IMR-90 (cell line): ENCODE data around the gene ZNF48. TPM values are rescaled to one million over a fixed set of nuclear protein-coding genes. Genes with fewer than 3 reads are reported as not detected.

Source experiments
- ATAC-seq: fragments of 200-7000 bp; cut with Tn5 transposase; 2 replicates; pipeline ENCODE4 v1.9.1; 2020; ENCODE audit warnings: low read depth, mild to moderate bottlenecking, moderate library complexity
- BruUV-seq: library from RNA; stranded (reverse); fragments of 400-500 nt; replicated peaks from 2 replicates; lab custom pipeline; 2021; lab: Mats Ljungman, UMichigan
- CTCF ChIA-PET: fragments of 300-600 bp; formaldehyde crosslinking; extraction: SDS; loops from one replicate; lab custom pipeline; 2021; ENCODE audit warnings: antibody characterized with exemption; lab: Yijun Ruan, JAX
- POLR2A ChIA-PET: fragments of 300-600 bp; sonication (Branson Sonifier 250); formaldehyde crosslinking; loops from one replicate; lab custom pipeline; 2022; ENCODE audit warnings: antibody characterized with exemption; ENCODE audit not compliant: unreplicated experiment; lab: Charles Lee
- DNase-seq: peaks from one replicate; pipeline ENCODE4 v3.0.0; 2013
- H2AFZ ChIP-seq: replicated peaks from 2 replicates; pipeline ENCODE3; 2013; ENCODE audit warnings: low read length, mild to moderate bottlenecking; ENCODE audit not compliant: poor library complexity
- H2AK5ac ChIP-seq: 2 replicates; pipeline ENCODE4 v1.6.1; 2013; ENCODE audit warnings: low read depth, low read length, inconsistent platforms
- H2AK9ac ChIP-seq: replicated peaks from 2 replicates; pipeline ENCODE3; 2013; ENCODE audit warnings: mild to moderate bottlenecking, low read depth, low read length, moderate library complexity; ENCODE audit not compliant: poor library complexity
- H2BK120ac ChIP-seq: 2 replicates; pipeline ENCODE4 v1.6.1; 2013; ENCODE audit warnings: low read depth, low read length, inconsistent platforms
- H2BK15ac ChIP-seq: 3 replicates; pipeline ENCODE4 v1.6.1; 2013; ENCODE audit warnings: low read depth, low read length, inconsistent platforms
- H2BK20ac ChIP-seq: 2 replicates; pipeline ENCODE4 v1.6.1; 2013; ENCODE audit warnings: low read depth, mild to moderate bottlenecking, inconsistent platforms, low read length, moderate library complexity
- H2BK5ac ChIP-seq: 2 replicates; pipeline ENCODE4 v1.6.1; 2013; ENCODE audit warnings: mild to moderate bottlenecking, low read depth, low read length, inconsistent platforms; ENCODE audit not compliant: poor library complexity, severe bottlenecking
- H3K14ac ChIP-seq: replicated peaks from 2 replicates; pipeline ENCODE4 v1.6.1; 2013; ENCODE audit warnings: low read depth, low read length, inconsistent platforms
- H3K18ac ChIP-seq: 2 replicates; pipeline ENCODE4 v1.6.1; 2013; ENCODE audit warnings: low read depth, low read length, control low read depth
- H3K23ac ChIP-seq: 2 replicates; pipeline ENCODE4 v1.6.1; 2013; ENCODE audit warnings: low read depth, low read length, inconsistent platforms
- H3K27ac ChIP-seq: 2 replicates; pipeline ENCODE4 v1.5.1; 2013; ENCODE audit warnings: mild to moderate bottlenecking, control low read depth, low read length; ENCODE audit not compliant: insufficient read depth
- H3K27me3 ChIP-seq: 2 replicates; pipeline ENCODE4 v1.6.1; 2013; ENCODE audit warnings: low read length; ENCODE audit not compliant: control insufficient read depth, insufficient read depth
- H3K36me3 ChIP-seq: 2 replicates; pipeline ENCODE4 v1.6.1; 2013; ENCODE audit warnings: low read length, mixed read lengths; ENCODE audit not compliant: control insufficient read depth, insufficient read depth
- H3K4ac ChIP-seq: 2 replicates; pipeline ENCODE4 v1.6.1; 2013; ENCODE audit warnings: low read depth, low read length, inconsistent platforms
- H3K4me1 ChIP-seq: 2 replicates; pipeline ENCODE4 v1.6.1; 2013; ENCODE audit warnings: low read length, mixed read lengths; ENCODE audit not compliant: control insufficient read depth, insufficient read depth
- H3K4me2 ChIP-seq: 2 replicates; pipeline ENCODE4 v1.6.1; 2013; ENCODE audit warnings: low read depth, mild to moderate bottlenecking, control low read depth, low read length, moderate library complexity
- H3K4me3 ChIP-seq: 2 replicates; pipeline ENCODE4 v1.5.1; 2013; ENCODE audit warnings: low read depth, mild to moderate bottlenecking, control low read depth, low read length, moderate library complexity; ENCODE audit not compliant: insufficient read depth
- H3K56ac ChIP-seq: 2 replicates; pipeline ENCODE4 v1.6.1; 2013; ENCODE audit warnings: low read length, inconsistent platforms; ENCODE audit not compliant: insufficient read depth; ENCODE audit errors: extremely low read depth
- H3K79me1 ChIP-seq, 2 experiments: 2 replicates each; pipeline ENCODE4 v1.6.1; 2013; ENCODE audit warnings: low read length in 2 of 2, inconsistent platforms in 1 of 2, low read depth in 1 of 2
- H3K9ac ChIP-seq: 2 replicates; pipeline ENCODE4 v1.6.1; 2013; ENCODE audit warnings: low read depth, low read length, control low read depth
- H3K9me1 ChIP-seq: 2 replicates; pipeline ENCODE4 v1.6.1; 2013; ENCODE audit warnings: low read length, inconsistent platforms; ENCODE audit not compliant: insufficient read depth
- H3K9me3 ChIP-seq: 2 replicates; pipeline ENCODE4 v1.6.1; 2013; ENCODE audit warnings: low read length; ENCODE audit not compliant: control insufficient read depth, insufficient read depth
- H4K20me1 ChIP-seq: 2 replicates; pipeline ENCODE4 v1.6.1; 2013; ENCODE audit warnings: low read length, inconsistent platforms; ENCODE audit not compliant: insufficient read depth
- H4K5ac ChIP-seq: 2 replicates; pipeline ENCODE4 v1.6.1; 2013; ENCODE audit warnings: mild to moderate bottlenecking, low read depth, low read length, control low read depth
- H4K8ac ChIP-seq, 2 experiments: 2 replicates each; pipeline ENCODE4 v1.6.1; 2013; ENCODE audit warnings: low read depth in 2 of 2, low read length in 2 of 2, control low read depth in 1 of 2, inconsistent platforms in 1 of 2
- H4K91ac ChIP-seq: 2 replicates; pipeline ENCODE4 v1.6.1; 2013; ENCODE audit warnings: low read depth, low read length, inconsistent platforms; ENCODE audit not compliant: insufficient read depth
- BHLHE40 ChIP-seq: fragments of 150-350 bp; IDR thresholded peaks from 2 replicates; pipeline ENCODE4 v1.6.1; 2016; ENCODE audit warnings: mild to moderate bottlenecking, low read depth, low read length
- CEBPB ChIP-seq: IDR thresholded peaks from 2 replicates; pipeline ENCODE4 v1.6.1; 2012; ENCODE audit warnings: low read depth, low read length, improper control_type of control experiment
- CHD1 ChIP-seq: IDR thresholded peaks from 2 replicates; pipeline ENCODE4 v1.6.1; 2012; ENCODE audit warnings: low read depth, low read length, improper control_type of control experiment
- FOS ChIP-seq: fragments of 150-350 bp; IDR thresholded peaks from 2 replicates; pipeline ENCODE4 v1.6.1; 2016; ENCODE audit warnings: low read depth, low read length
- MAFK ChIP-seq: IDR thresholded peaks from 2 replicates; pipeline ENCODE4 v1.6.1; 2012; ENCODE audit warnings: low read depth, low read length, improper control_type of control experiment
- MAZ ChIP-seq: IDR thresholded peaks from 2 replicates; pipeline ENCODE4 v1.6.1; 2012; ENCODE audit warnings: low read depth, mild to moderate bottlenecking, low read length, improper control_type of control experiment, moderate library complexity, borderline replicate concordance
- MXI1 ChIP-seq: IDR thresholded peaks from 2 replicates; pipeline ENCODE4 v1.6.1; 2012; ENCODE audit warnings: low read depth, mild to moderate bottlenecking, low read length, moderate library complexity, borderline replicate concordance
- NFE2L2 ChIP-seq: fragments of 150-350 bp; IDR thresholded peaks from 2 replicates; pipeline ENCODE4 v1.6.1; 2016; ENCODE audit warnings: low read depth, mild to moderate bottlenecking, low read length
- POLR2A ChIP-seq: IDR thresholded peaks from 2 replicates; pipeline ENCODE4 v1.6.1; 2012; ENCODE audit warnings: mild to moderate bottlenecking, low read depth, low read length
- RAD21 ChIP-seq: IDR thresholded peaks from 2 replicates; pipeline ENCODE4 v1.6.1; 2012; ENCODE audit warnings: low read length, improper control_type of control experiment
- RCOR1 ChIP-seq: IDR thresholded peaks from 2 replicates; pipeline ENCODE4 v1.6.1; 2012; ENCODE audit warnings: mild to moderate bottlenecking, low read length, improper control_type of control experiment; ENCODE audit not compliant: insufficient replicate concordance
- RFX5 ChIP-seq: IDR thresholded peaks from 2 replicates; pipeline ENCODE4 v1.8.0; 2012; ENCODE audit warnings: low read depth, mild to moderate bottlenecking, low read length, moderate library complexity
- SMC3 ChIP-seq: fragments of 150-350 bp; IDR thresholded peaks from 2 replicates; pipeline ENCODE4 v1.6.1; 2016; ENCODE audit warnings: low read depth, mild to moderate bottlenecking, antibody characterized with exemption, low read length, moderate library complexity
- WGBS, 2 experiments: methylation state at CpG; one replicate each; pipeline versions ENCODE4 v1.1.5 to v1.1.7; 2013; ENCODE audit warnings: missing lambda C conversion rate in 2 of 2; ENCODE audit not compliant: insufficient read length in 1 of 2; ENCODE audit errors: extremely low coverage in 2 of 2; 5-methylcytosine and 5-hydroxymethylcytosine counted together
- dilution Hi-C: fragments of 300-500 bp; cut with HindIII; formaldehyde crosslinking; loops from one replicate; pipeline ENCODE4 v1.14.3; 2018; ENCODE audit warnings: low sequenced_read_pairs; ENCODE audit not compliant: unreplicated experiment
- in situ Hi-C: fragments of 300-500 bp; cut with MboI; formaldehyde crosslinking; loops from 3 replicates; pipeline ENCODE4 v1.14.3; 2019; ENCODE audit warnings: low sequenced_read_pairs, inconsistent platforms, mixed read lengths
- intact Hi-C: fragments of 100-400 bp; cut with micrococcal nuclease; formaldehyde crosslinking; loops from 2 replicates; pipeline ENCODE4 v1.10.0; 2022
- polyA plus RNA-seq, 3 experiments: library from polyadenylated mRNA; depleted of rRNA; stranded (reverse); fragments of >200 nt; gene quantifications; 2 replicates each; pipeline ENCODE4 v1.2.3, GENCODE V29; 2012; ENCODE audit warnings: low replicate concordance in 1 of 3
- total RNA-seq: library from RNA; depleted of rRNA; stranded (reverse); fragments of >200 nt; gene quantifications from 2 replicates; pipeline ENCODE4 v1.2.3, GENCODE V29; 2012
- TF ChIP-seq, protein P1 (sequence below): conservative IDR thresholded peaks from 2 replicates; pipeline ENCODE4 v1.5.1; 2012; ENCODE audit warnings: mild to moderate bottlenecking, low read depth, low read length, improper control_type of control experiment
- TF ChIP-seq, protein P2 (sequence below): fragments of 150-350 bp; IDR thresholded peaks from 2 replicates; pipeline ENCODE4 v1.6.1; 2016; ENCODE audit warnings: low read depth, mild to moderate bottlenecking, low read length, moderate library complexity, borderline replicate concordance
- TF ChIP-seq, protein P3 (sequence below): fragments of 150-350 bp; IDR thresholded peaks from 2 replicates; pipeline ENCODE4 v1.6.1; 2017; ENCODE audit warnings: mild to moderate bottlenecking, antibody characterized with exemption, low read length, low read depth

ZNF48 gene
- total and polyA plus RNA-seq, 2 of the 4 experiments (the other 2 are of a cell fraction) = 5.8 to 6.6 TPM

DNA sequence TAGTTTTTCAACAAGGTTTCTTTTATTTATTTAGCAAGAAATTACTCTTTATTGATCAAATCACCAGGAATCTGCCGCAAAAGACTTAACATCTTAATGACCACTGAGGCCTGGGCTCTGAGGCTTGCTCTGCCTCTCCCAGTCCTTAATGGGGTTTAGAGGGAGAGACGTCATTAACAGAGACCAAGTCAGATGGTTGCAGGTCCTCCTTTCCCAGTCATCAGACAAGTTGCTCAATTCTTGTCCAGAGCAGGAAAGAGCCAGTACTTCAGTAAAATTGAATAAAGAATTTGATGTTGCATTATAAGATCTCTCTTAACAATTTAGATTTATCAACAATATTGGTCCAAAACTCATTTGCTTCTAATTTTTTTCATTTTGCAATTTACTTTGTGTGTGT is 48.4 kb downstream of the ZNF48 start:
- in situ Hi-C loops (no loop called here), dilution Hi-C loops (no loop called here), intact Hi-C loops (no loop called here)
- CTCF ChIA-PET = interaction anchor here (0.8 kb wide), 1 partner anchor 14 kb away, joined by 3 read pairs; the partner anchor contains the start of gene DCTPP1
- Histone ChIP-seq H3K36me3 (peaks cover 9% of the 10 kb centered on the region), H2AFZ (no peak overlapping the region), H2BK5ac (no peak overlapping the region), H4K8ac (no peak overlapping the region), H3K9me3 (0 out of 2 replicates have a peak, but pooled peaks cover 5% of the 10 kb centered on the region), H3K4ac (no peak overlapping the region), H3K4me2 (no peak overlapping the region), H4K5ac (no peak overlapping the region), H2AK9ac (no peak overlapping the region), H2AK5ac (no peak overlapping the region), H3K79me1 (peaks cover 13 to 22% of the 10 kb centered on the region in 2 experiments), H3K56ac (no peak overlapping the region), H3K18ac (no peak overlapping the region), H2BK120ac (no peak overlapping the region), H2BK20ac (no peak overlapping the region), H3K27ac (no peak overlapping the region), H3K23ac (no peak overlapping the region), H4K20me1 (0 out of 2 replicates have a peak, but pooled peaks cover 4% of the 10 kb centered on the region), H3K14ac (no peak overlapping the region), H4K91ac (no peak overlapping the region), H3K4me3 (no peak overlapping the region), H3K27me3 (no peaks in the 10 kb centered on the region), H3K4me1 (peaks cover 5% of the 10 kb centered on the region), H3K9ac (no peak overlapping the region), H2BK15ac (no peak overlapping the region), H3K9me1 (peaks cover 7% of the 10 kb centered on the region)
- BruUV-seq = no TSS peak
- no peak for DNase-seq
- POLR2A ChIA-PET = no interaction called here
- ATAC-seq = no peak
- WGBS, 2 experiments = no CpG with 5 or more reads among the region's 2 CpGs
- TF ChIP-seq NFE2L2 (no peak), FOS (no peak), RCOR1 (no peak), MAZ (no peak), CEBPB (no peak), SMC3 (no peak), BHLHE40 (no peak), CHD1 (no peak), POLR2A (no peak), MAFK (no peak), RFX5 (no peak), MXI1 (no peak), RAD21 (no peak)
- TF ChIP-seq, protein P1, sequence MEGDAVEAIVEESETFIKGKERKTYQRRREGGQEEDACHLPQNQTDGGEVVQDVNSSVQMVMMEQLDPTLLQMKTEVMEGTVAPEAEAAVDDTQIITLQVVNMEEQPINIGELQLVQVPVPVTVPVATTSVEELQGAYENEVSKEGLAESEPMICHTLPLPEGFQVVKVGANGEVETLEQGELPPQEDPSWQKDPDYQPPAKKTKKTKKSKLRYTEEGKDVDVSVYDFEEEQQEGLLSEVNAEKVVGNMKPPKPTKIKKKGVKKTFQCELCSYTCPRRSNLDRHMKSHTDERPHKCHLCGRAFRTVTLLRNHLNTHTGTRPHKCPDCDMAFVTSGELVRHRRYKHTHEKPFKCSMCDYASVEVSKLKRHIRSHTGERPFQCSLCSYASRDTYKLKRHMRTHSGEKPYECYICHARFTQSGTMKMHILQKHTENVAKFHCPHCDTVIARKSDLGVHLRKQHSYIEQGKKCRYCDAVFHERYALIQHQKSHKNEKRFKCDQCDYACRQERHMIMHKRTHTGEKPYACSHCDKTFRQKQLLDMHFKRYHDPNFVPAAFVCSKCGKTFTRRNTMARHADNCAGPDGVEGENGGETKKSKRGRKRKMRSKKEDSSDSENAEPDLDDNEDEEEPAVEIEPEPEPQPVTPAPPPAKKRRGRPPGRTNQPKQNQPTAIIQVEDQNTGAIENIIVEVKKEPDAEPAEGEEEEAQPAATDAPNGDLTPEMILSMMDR = no peak
- TF ChIP-seq, protein P2, sequence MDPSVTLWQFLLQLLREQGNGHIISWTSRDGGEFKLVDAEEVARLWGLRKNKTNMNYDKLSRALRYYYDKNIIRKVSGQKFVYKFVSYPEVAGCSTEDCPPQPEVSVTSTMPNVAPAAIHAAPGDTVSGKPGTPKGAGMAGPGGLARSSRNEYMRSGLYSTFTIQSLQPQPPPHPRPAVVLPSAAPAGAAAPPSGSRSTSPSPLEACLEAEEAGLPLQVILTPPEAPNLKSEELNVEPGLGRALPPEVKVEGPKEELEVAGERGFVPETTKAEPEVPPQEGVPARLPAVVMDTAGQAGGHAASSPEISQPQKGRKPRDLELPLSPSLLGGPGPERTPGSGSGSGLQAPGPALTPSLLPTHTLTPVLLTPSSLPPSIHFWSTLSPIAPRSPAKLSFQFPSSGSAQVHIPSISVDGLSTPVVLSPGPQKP = no peak
- TF ChIP-seq, protein P3, sequence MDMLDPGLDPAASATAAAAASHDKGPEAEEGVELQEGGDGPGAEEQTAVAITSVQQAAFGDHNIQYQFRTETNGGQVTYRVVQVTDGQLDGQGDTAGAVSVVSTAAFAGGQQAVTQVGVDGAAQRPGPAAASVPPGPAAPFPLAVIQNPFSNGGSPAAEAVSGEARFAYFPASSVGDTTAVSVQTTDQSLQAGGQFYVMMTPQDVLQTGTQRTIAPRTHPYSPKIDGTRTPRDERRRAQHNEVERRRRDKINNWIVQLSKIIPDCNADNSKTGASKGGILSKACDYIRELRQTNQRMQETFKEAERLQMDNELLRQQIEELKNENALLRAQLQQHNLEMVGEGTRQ = no peak
